Measurements from ENCODE around the gene TFDP2.

Gene TFDP2

GRCh38 chr3:142072816-142073215 is 76.5 kb downstream of the TFDP2 start:
- no peak for DNase-seq (ENCODE audit: low spot score)

- no peak for DNase-seq (ENCODE audit: low spot score)
Observed at GRCh38 chr3:142065932-142066331, 83.4 kb downstream of the TFDP2 start.

- DNase-seq (ENCODE audit: low spot score): no peak
Observed at GRCh38 chr3:142065344-142065743, 84.0 kb downstream of the TFDP2 start.

GRCh38 chr3:142064454-142064853 is 84.9 kb downstream of the TFDP2 start:
- no peak for DNase-seq (ENCODE audit: low spot score)

GRCh38 chr3:142057331-142057725 is 92.0 kb downstream of the TFDP2 start:
- DNase-seq (ENCODE audit: low spot score): no peak

GRCh38 chr3:142056656-142057330 is 92.6 kb downstream of the TFDP2 start:
- DNase-seq (ENCODE audit: low spot score): peak; percentile 21

GRCh38 chr3:142053835-142054234 is 95.5 kb downstream of the TFDP2 start:
- no peak for DNase-seq (ENCODE audit: low spot score)

GRCh38 chr3:142053244-142053643 is 96.1 kb downstream of the TFDP2 start:
- DNase-seq (ENCODE audit: low spot score): no peak

GRCh38 chr3:142051351-142051750 is 98.0 kb downstream of the TFDP2 start:
- DNase-seq (ENCODE audit: low spot score): no peak

GRCh38 chr3:142047021-142047369 is 102.3 kb downstream of the TFDP2 start:
- no peak for DNase-seq (ENCODE audit: low spot score)

- DNase-seq (ENCODE audit: low spot score): no peak
Observed at GRCh38 chr3:142046320-142047020, 102.9 kb downstream of the TFDP2 start.

- DNase-seq (ENCODE audit: low spot score): no peak
Observed at GRCh38 chr3:142040941-142041491, 108.3 kb downstream of the TFDP2 start.

- DNase-seq (ENCODE audit: low spot score): no peak
Observed at GRCh38 chr3:142035308-142035922, 113.9 kb downstream of the TFDP2 start.

- no peak for DNase-seq (ENCODE audit: low spot score)
Observed at GRCh38 chr3:142033292-142033691, 116.1 kb downstream of the TFDP2 start.

- no peak for DNase-seq (ENCODE audit: low spot score)
Observed at GRCh38 chr3:142031575-142031974, 117.8 kb downstream of the TFDP2 start.

- no peak for DNase-seq (ENCODE audit: low spot score)
Observed at GRCh38 chr3:142029791-142030190, 119.6 kb downstream of the TFDP2 start.

- DNase-seq (ENCODE audit: low spot score): no peak
Observed at GRCh38 chr3:142029052-142029642, 120.2 kb downstream of the TFDP2 start.

GRCh38 chr3:142028243-142028777 is 121.0 kb downstream of the TFDP2 start:
- DNase-seq (ENCODE audit: low spot score): no peak

- peak; percentile 16 for DNase-seq (ENCODE audit: low spot score)
Observed at GRCh38 chr3:142027735-142028134, 121.6 kb downstream of the TFDP2 start.

- DNase-seq (ENCODE audit: low spot score): no peak
Observed at GRCh38 chr3:142027300-142027699, 122.0 kb downstream of the TFDP2 start.

GRCh38 chr3:142026333-142026732 is 123.0 kb downstream of the TFDP2 start:
- DNase-seq (ENCODE audit: low spot score): no peak

GRCh38 chr3:142022381-142022780 is 127.0 kb downstream of the TFDP2 start:
- no peak for DNase-seq (ENCODE audit: low spot score)
